ENCODE measurements around the gene ACMSD.

GRCh38 chr2:134791616-134792015 lies 46.8 kb upstream of the ACMSD start:
- TF ChIP-seq CTCF (IDR thresholded peaks at IDR 0.05) (no peak), POLR2A (IDR thresholded peaks at IDR 0.05) (no peak)

Measured in lower leg skin (tissue), 3 donors.